GM21786 (cell line): ENCODE data around the gene IL1RAP.

Experiments
- ATAC-seq: cut with Tn5 transposase; IDR thresholded peaks from one replicate; pipeline ENCODE4 v1.9.1; 2021; ENCODE audit not compliant: unreplicated experiment

Gene IL1RAP

GRCh38 chr3:190706582-190706981 is 192.7 kb downstream of the IL1RAP start:
- no peak for ATAC-seq
